Adrenal gland (tissue), 12 donors: Measurements from ENCODE around the gene CENPT. TPM values are rescaled to one million over a fixed set of nuclear protein-coding genes. Genes with fewer than 3 reads are reported as not detected.

ENCODE experiments used
- DNase-seq, 7 donors: peaks; one replicate each; pipeline ENCODE4 v3.0.0-alpha.2; 2019 to 2020
- H3K27ac ChIP-seq, 5 donors: fragments of 200-600 bp; sonication (generic) in 4 of 5; 1 replicate in 3 of 5; 2 replicates in 2 of 5; pipeline versions ENCODE4 v1.5.1 to v1.8.0; 2016 to 2020; ENCODE audit warnings: mild to moderate bottlenecking in 1 of 5
- H3K27me3 ChIP-seq: fragments of 200-600 bp; 2 replicates; pipeline ENCODE4 v1.8.0; 2021
- H3K36me3 ChIP-seq, 2 donors: fragments of 200-600 bp; replicated peaks in 1 of 2; 1 replicate in 1 of 2; 2 replicates in 1 of 2; pipeline versions ENCODE4 v1.5.1 to v1.8.0; 2018 to 2022
- H3K4me1 ChIP-seq, 2 donors: fragments of 200-600 bp; replicated peaks in 1 of 2; 1 replicate in 1 of 2; 2 replicates in 1 of 2; pipeline versions ENCODE4 v1.5.1 to v1.8.0; 2018 to 2021
- H3K4me3 ChIP-seq, 4 donors: fragments of 200-600 bp; sonication (generic) in 3 of 4; one replicate each; pipeline ENCODE4 v1.5.1; 2016 to 2018
- H3K9me3 ChIP-seq, 3 donors: fragments of 200-600 bp; sonication (generic) in 1 of 3; replicated peaks in 1 of 3; 1 replicate in 2 of 3; 2 replicates in 1 of 3; pipeline versions ENCODE4 v1.5.1 to v1.8.0; 2016 to 2021
- CTCF ChIP-seq, 6 experiments: fragments of 450-650 bp in 4 of 6; fragments of 200-600 bp in 2 of 6; sonication (generic) in 1 of 6; IDR thresholded peaks; 1 replicate in 5 of 6; 2 replicates in 1 of 6; pipeline versions ENCODE4 v1.5.1 to v1.8.0; 2016 to 2021; ENCODE audit warnings: antibody characterized with exemption in 6 of 6, mild to moderate bottlenecking in 2 of 6, moderate library complexity in 1 of 6
- POLR2A ChIP-seq, 2 donors: fragments of 450-650 bp; IDR thresholded peaks; one replicate each; pipeline ENCODE4 v1.6.1; 2017; ENCODE audit warnings: antibody characterized with exemption in 2 of 2, mild to moderate bottlenecking in 2 of 2, moderate library complexity in 1 of 2
- WGBS, 4 donors: extraction: QIAGEN DNeasy Blood & Tissue Kit in 2 of 4; methylation state at CpG; one replicate each; pipeline versions ENCODE4 v1.1.5 to v1.1.7; 2013 to 2017; 5-methylcytosine and 5-hydroxymethylcytosine counted together
- intact Hi-C, 2 donors: fragments of 100-400 bp; cut with DNase I; formaldehyde crosslinking; loops; one replicate each; pipeline versions ENCODE4 v1.14.1 to v1.15.0; 2022 to 2023
- polyA plus RNA-seq, 3 donors: library from polyadenylated mRNA; stranded (reverse); fragments of 200-250 nt in 2 of 3; fragments of 350-450 nt in 1 of 3; fragmentation: Illumina TruSeq in 1 of 3; extraction: RNeasy Lipid Tissue Mini Kit (QIAGEN cat#74804) in 1 of 3; gene quantifications; one replicate each; pipeline ENCODE4 v1.2.3, GENCODE V29; 2013 to 2014
- total RNA-seq, 9 donors: library from RNA; depleted of rRNA in 4 of 9; stranded (reverse); fragments of >200 nt in 4 of 9; fragments of 120-200 nt in 1 of 9; fragmentation: NEBNext Ultra II Directional in 1 of 9; extraction: Animal tissue kit (Norgen Biotek cat#: 25700) in 1 of 9; gene quantifications; one replicate each; pipeline versions ENCODE4 v1.1.0 to v1.2.4, GENCODE V29; 2013 to 2023
- donor health status: healthy with polysubstance abuse.
- donor health status: Bipolar disorder and iron deficiency.
- donor health status: DM: yes; HTN: yes; CAD: no.
- donor health status: DM: no; HTN: no; CAD: no.
- donor health status: DM: no; HTN: no; CAD: no.
- donor health status: DM: yes; HTN: yes; CAD: no.

CENPT gene
- total and polyA plus RNA-seq, 12 donors = 15.8 to 250 (median 38.8) TPM

GRCh38 chr16:67883146-67883871 lies 35.8 kb upstream of the CENPT start:
- peaks cover 11 to 32% of the 10 kb centered on the region in 2 donors for H3K4me1 ChIP-seq
- peaks cover 0 to 65% of the 10 kb centered on the region in 2 donors for H3K36me3 ChIP-seq
- peak overlapping the region in 2 of 5 donors; percentile 52 to 98 for H3K27ac ChIP-seq
- TF ChIP-seq POLR2A (IDR thresholded peaks at IDR 0.05) (no peak), CTCF (IDR thresholded peaks at IDR 0.05) (no peak)
- no peak overlapping the region for H3K4me3 ChIP-seq
- no peak for DNase-seq
- no peaks in the 10 kb centered on the region for H3K9me3 ChIP-seq
- intact Hi-C loops = loop anchor here (5.0 kb wide), 1 partner anchor 44 kb away; no protein-coding TSS in a partner anchor
- H3K27me3 ChIP-seq = no peaks in the 10 kb centered on the region
- WGBS, 4 donors = 70 to 79% (median 74%) methylated on average over 6 of the region's 6 CpGs

GRCh38 chr16:67882374-67883145 lies 35.1 kb upstream of the CENPT start:
- peaks cover 0 to 72% of the 10 kb centered on the region in 2 donors for H3K36me3 ChIP-seq
- TF ChIP-seq POLR2A (IDR thresholded peaks at IDR 0.05) (peak in 1 of 2 donors; percentile 14), CTCF (IDR thresholded peaks at IDR 0.05) (peak in 2 of 6 experiments; percentile 2 to 13)

GRCh38 chr16:67881621-67882161 lies 34.2 kb upstream of the CENPT start:
- intact Hi-C loops = loop anchor here (5.0 kb wide), 1 partner anchor 46 kb away; no protein-coding TSS in a partner anchor
- 50 to 91% (median 55%) methylated on average over 16 to 21 of the region's 21 CpGs for WGBS, 4 donors
- no peaks in the 10 kb centered on the region for H3K27me3 ChIP-seq

More at GRCh38 chr16:67882374-67883145, 35.1 kb upstream of the CENPT start:
- peak overlapping the region in 4 of 5 donors; percentile 58 to 98 (median 86) for H3K27ac ChIP-seq
- WGBS, 4 donors = 54 to 73% (median 68%) methylated on average over 10 to 18 of the region's 18 CpGs
- peaks cover 11 to 32% of the 10 kb centered on the region in 2 donors for H3K4me1 ChIP-seq
- H3K4me3 ChIP-seq = no peak overlapping the region
- no peaks in the 10 kb centered on the region for H3K9me3 ChIP-seq
- peak; percentile 47 to 84 (median 68) for DNase-seq
- H3K27me3 ChIP-seq = no peaks in the 10 kb centered on the region
- intact Hi-C loops = loop anchor here (5.0 kb wide), 1 partner anchor 45 kb away; no protein-coding TSS in a partner anchor

More at GRCh38 chr16:67881621-67882161, 34.2 kb upstream of the CENPT start:
- TF ChIP-seq POLR2A (IDR thresholded peaks at IDR 0.05) (peak in 1 of 2 donors; percentile 67), CTCF (IDR thresholded peaks at IDR 0.05) (no peak)
- Histone ChIP-seq H3K27ac (peak overlapping the region; percentile 58 to 98 (median 86)), H3K4me1 (peaks cover 11 to 32% of the 10 kb centered on the region in 2 donors), H3K36me3 (peaks cover 0 to 81% of the 10 kb centered on the region in 2 donors), H3K9me3 (no peaks in the 10 kb centered on the region), H3K4me3 (no peak overlapping the region)
- DNase-seq = peak; percentile 75 to 93 (median 88)
